Tibial nerve (tissue), 3 donors: Measurements from ENCODE around the gene PATE4.

Source experiments
- CTCF ChIP-seq, 5 experiments: fragments of 200-600 bp in 3 of 5; fragments of 450-650 bp in 2 of 5; sonication (generic) in 3 of 5; IDR thresholded peaks; one replicate each; pipeline ENCODE4 v1.5.1; 2016 to 2019; ENCODE audit warnings: antibody characterized with exemption in 5 of 5, mild to moderate bottlenecking in 3 of 5, moderate library complexity in 2 of 5
- POLR2A ChIP-seq, 2 donors: fragments of 450-650 bp; IDR thresholded peaks; one replicate each; pipeline ENCODE4 v1.6.1; 2017; ENCODE audit warnings: antibody characterized with exemption in 2 of 2, mild to moderate bottlenecking in 2 of 2, moderate library complexity in 2 of 2

GRCh38 chr11:125881291-125881690 lies 48.2 kb downstream of the PATE4 start:
- TF ChIP-seq CTCF (IDR thresholded peaks at IDR 0.05), result no peak
- TF ChIP-seq POLR2A (IDR thresholded peaks at IDR 0.05), result no peak
